Activated T-cell treated with anti-CD3 and anti-CD28 coated beads, Interleukin-2, amount 50 U/mL, for 72 hours (primary cell): ENCODE measurements around the gene TSPAN3. TPM values are rescaled to one million over a fixed set of nuclear protein-coding genes. Genes with fewer than 3 reads are reported as not detected.

Experiments
- ATAC-seq, 2 donors: fragments of 150-1000 bp; cut with Tn5 transposase; replicated peaks in 1 of 2; 2 replicates each; pipeline ENCODE4 v1.10.0; 2021; ENCODE audit warnings: moderate library complexity in 2 of 2, mild to moderate bottlenecking in 1 of 2
- DNase-seq, 2 donors: peaks; one replicate each; pipeline ENCODE4 v3.0.0; 2021 to 2022; ENCODE audit warnings: mixed read lengths in 1 of 2
- H3K27ac Mint-ChIP-seq: one replicate; pipeline ENCODE4 v1.8.0; 2022; ENCODE audit warnings: mild to moderate bottlenecking, moderate library complexity, mixed read lengths
- H3K27me3 Mint-ChIP-seq: one replicate; pipeline ENCODE4 v1.8.0; 2022; ENCODE audit warnings: low read depth, mixed read lengths
- H3K36me3 Mint-ChIP-seq, 2 donors: one replicate each; pipeline ENCODE4 v1.8.0; 2022; ENCODE audit warnings: mixed read lengths in 2 of 2, mild to moderate bottlenecking in 1 of 2; ENCODE audit not compliant: insufficient read depth in 2 of 2
- H3K4me1 Mint-ChIP-seq: one replicate; pipeline ENCODE4 v1.8.0; 2022; ENCODE audit warnings: low read depth, mixed read lengths
- H3K4me3 Mint-ChIP-seq, 2 donors: one replicate each; pipeline ENCODE4 v1.8.0; 2022; ENCODE audit warnings: mild to moderate bottlenecking in 2 of 2, mixed read lengths in 2 of 2, moderate library complexity in 2 of 2
- H3K9me3 Mint-ChIP-seq, 2 donors: one replicate each; pipeline ENCODE4 v1.8.0; 2022; ENCODE audit warnings: mixed read lengths in 2 of 2
- total RNA-seq, 2 donors: library from RNA; stranded (reverse); gene quantifications; one replicate each; pipeline ENCODE4 v1.2.3, GENCODE V29; 2022

The TSPAN3 gene
- total RNA-seq, 2 donors from 2014 or later = 30.4 to 36.4 TPM

GRCh38 chr15:77018796-77019505, 52.0 kb downstream of the TSPAN3 start:
- peaks cover 3 to 16% of the 10 kb centered on the region in 2 donors for H3K36me3 Mint-ChIP-seq
- no peak for DNase-seq
- H3K9me3 Mint-ChIP-seq = no peaks in the 10 kb centered on the region
- H3K27ac Mint-ChIP-seq = peak overlapping the region; percentile 96
- H3K27me3 Mint-ChIP-seq = no peaks in the 10 kb centered on the region
- H3K4me3 Mint-ChIP-seq = peak overlapping the region; percentile 70 to 81
- H3K4me1 Mint-ChIP-seq = peaks cover 94% of the 10 kb centered on the region
- no peak for ATAC-seq

- no peaks in the 10 kb centered on the region for H3K9me3 Mint-ChIP-seq
- H3K27me3 Mint-ChIP-seq = no peaks in the 10 kb centered on the region
- peak overlapping the region; percentile 11 to 70 for H3K4me3 Mint-ChIP-seq
- DNase-seq = no peak
- peaks cover 3 to 11% of the 10 kb centered on the region in 2 donors for H3K36me3 Mint-ChIP-seq
- peaks cover 94% of the 10 kb centered on the region for H3K4me1 Mint-ChIP-seq
- peak overlapping the region; percentile 96 for H3K27ac Mint-ChIP-seq
- no peak for ATAC-seq
Observed at GRCh38 chr15:77017761-77018720, 52.9 kb downstream of the TSPAN3 start.

DNA sequence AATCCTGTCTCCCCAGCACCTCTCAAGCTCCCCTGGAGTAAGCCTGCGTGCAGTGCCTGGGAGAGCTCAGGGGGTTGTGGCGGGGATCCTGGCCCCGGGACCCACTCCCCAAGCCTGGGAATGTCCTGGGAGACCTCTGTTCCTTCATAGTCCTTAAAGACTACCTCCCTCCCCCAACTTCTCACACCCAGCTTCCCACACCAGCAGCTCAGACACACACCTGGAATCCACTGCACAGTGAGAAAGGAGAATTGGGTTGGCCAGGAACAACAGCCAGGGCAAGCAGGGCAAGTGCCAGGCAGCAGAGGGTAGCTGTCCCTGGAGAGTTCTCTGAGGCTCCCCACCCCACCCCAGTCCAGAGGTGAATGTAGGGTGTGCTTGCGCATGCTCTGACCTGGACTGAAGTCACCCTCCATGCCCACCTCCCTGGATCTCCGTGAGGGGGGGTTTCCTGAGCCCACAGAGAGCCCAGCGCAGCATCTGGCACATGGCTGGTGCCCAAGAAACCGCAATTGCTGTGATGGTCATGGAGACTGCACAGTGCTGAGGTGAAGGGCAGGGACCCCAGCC, 53.7 kb downstream of the TSPAN3 start:
- peaks cover 94% of the 10 kb centered on the region for H3K4me1 Mint-ChIP-seq
- H3K9me3 Mint-ChIP-seq = no peaks in the 10 kb centered on the region
- peak overlapping the region; percentile 40 for H3K27ac Mint-ChIP-seq
- H3K27me3 Mint-ChIP-seq = no peaks in the 10 kb centered on the region
- H3K36me3 Mint-ChIP-seq = peaks cover 1 to 9% of the 10 kb centered on the region in 2 donors
- DNase-seq (no peak), ATAC-seq (no peak)
- no peak overlapping the region for H3K4me3 Mint-ChIP-seq

GRCh38 chr15:77016321-77016695, 54.6 kb downstream of the TSPAN3 start:
- DNase-seq (no peak), ATAC-seq (no peak)
- Mint-ChIP-seq H3K27me3 (no peaks in the 10 kb centered on the region), H3K4me1 (peaks cover 92% of the 10 kb centered on the region), H3K4me3 (no peak overlapping the region), H3K27ac (no peak overlapping the region), H3K9me3 (no peaks in the 10 kb centered on the region), H3K36me3 (peaks cover 3 to 6% of the 10 kb centered on the region in 2 donors)

- peak overlapping the region; percentile 79 to 85 for H3K4me3 Mint-ChIP-seq
- no peaks in the 10 kb centered on the region for H3K27me3 Mint-ChIP-seq
- H3K36me3 Mint-ChIP-seq = peaks cover 3 to 6% of the 10 kb centered on the region in 2 donors
- H3K9me3 Mint-ChIP-seq = no peaks in the 10 kb centered on the region
- H3K27ac Mint-ChIP-seq = peak overlapping the region; percentile 44
- peaks cover 92% of the 10 kb centered on the region for H3K4me1 Mint-ChIP-seq
- ATAC-seq = no peak
- DNase-seq = no peak
Observed at GRCh38 chr15:77015646-77016320, 55.1 kb downstream of the TSPAN3 start.

DNA sequence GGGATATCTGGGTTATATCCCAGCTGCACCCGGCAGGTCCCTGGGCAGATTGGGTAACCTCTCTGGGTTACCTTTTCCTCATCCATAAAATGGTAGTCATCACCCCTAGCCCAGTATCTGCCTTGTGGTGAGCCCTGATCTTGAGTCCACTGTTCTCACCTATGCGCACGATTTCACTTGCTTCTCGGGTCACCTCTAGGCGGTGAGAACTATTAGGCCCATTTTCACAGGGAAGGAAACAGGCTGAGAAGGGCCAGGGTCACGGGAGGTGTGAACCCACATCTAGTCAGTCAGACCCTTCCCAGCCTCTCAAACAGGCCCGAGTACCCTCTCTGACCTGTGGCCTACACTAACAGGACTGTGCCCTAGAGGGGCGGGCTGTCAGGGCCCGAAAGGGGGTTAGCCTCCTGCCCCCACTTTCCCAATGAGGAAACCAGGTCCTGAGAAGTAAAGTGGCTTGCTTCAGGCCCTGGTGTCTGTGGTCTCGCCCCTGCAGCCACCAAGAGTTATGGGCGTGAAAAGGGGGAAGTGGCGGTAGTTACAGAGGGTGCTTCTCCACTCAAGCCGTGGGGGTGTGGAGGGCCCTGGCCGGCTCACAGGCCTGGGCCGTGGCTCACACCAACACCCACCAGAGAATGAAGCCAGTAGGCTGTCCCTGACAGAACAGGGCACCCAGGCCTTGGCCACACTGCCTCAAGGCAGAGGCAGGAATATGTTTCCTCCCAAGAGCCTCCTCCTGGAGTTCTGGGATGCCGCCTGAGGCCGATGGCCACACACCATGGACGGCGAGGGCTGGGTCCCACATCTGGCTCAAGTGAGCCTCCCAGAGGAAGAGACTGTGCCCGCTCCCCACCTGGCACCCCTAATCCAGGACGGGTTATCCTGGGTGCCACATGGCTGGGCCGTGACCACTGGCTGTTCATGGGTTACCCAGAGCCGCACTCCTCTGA, 56.5 kb downstream of the TSPAN3 start:
- Mint-ChIP-seq H3K4me1 (peaks cover 92% of the 10 kb centered on the region), H3K9me3 (no peaks in the 10 kb centered on the region), H3K27ac (peak overlapping the region; percentile 95), H3K4me3 (peak overlapping the region; percentile 79 to 85), H3K36me3 (peaks cover 5 to 7% of the 10 kb centered on the region in 2 donors), H3K27me3 (no peaks in the 10 kb centered on the region)
- peak; percentile 29 to 32 for ATAC-seq
- peak; percentile 40 to 43 for DNase-seq

- H3K4me1 Mint-ChIP-seq = peaks cover 92% of the 10 kb centered on the region
- H3K36me3 Mint-ChIP-seq = peaks cover 5 to 7% of the 10 kb centered on the region in 2 donors
- H3K9me3 Mint-ChIP-seq = no peaks in the 10 kb centered on the region
- peak; percentile 86 to 91 for DNase-seq
- peak; percentile 88 to 91 for ATAC-seq
- H3K27me3 Mint-ChIP-seq = no peaks in the 10 kb centered on the region
- peak overlapping the region; percentile 95 for H3K27ac Mint-ChIP-seq
- peak overlapping the region; percentile 79 to 85 for H3K4me3 Mint-ChIP-seq
Observed at GRCh38 chr15:77013776-77014131, 57.2 kb downstream of the TSPAN3 start.

GRCh38 chr15:77012868-77013267, 58.0 kb downstream of the TSPAN3 start:
- no peaks in the 10 kb centered on the region for H3K9me3 Mint-ChIP-seq
- H3K4me3 Mint-ChIP-seq = peak overlapping the region; percentile 79 to 85
- ATAC-seq (peak; percentile 44 to 50), DNase-seq (peak; percentile 46 to 54)
- H3K4me1 Mint-ChIP-seq = peaks cover 85% of the 10 kb centered on the region
- H3K36me3 Mint-ChIP-seq = peaks cover 5 to 7% of the 10 kb centered on the region in 2 donors
- no peaks in the 10 kb centered on the region for H3K27me3 Mint-ChIP-seq
- peak overlapping the region; percentile 95 for H3K27ac Mint-ChIP-seq

DNA sequence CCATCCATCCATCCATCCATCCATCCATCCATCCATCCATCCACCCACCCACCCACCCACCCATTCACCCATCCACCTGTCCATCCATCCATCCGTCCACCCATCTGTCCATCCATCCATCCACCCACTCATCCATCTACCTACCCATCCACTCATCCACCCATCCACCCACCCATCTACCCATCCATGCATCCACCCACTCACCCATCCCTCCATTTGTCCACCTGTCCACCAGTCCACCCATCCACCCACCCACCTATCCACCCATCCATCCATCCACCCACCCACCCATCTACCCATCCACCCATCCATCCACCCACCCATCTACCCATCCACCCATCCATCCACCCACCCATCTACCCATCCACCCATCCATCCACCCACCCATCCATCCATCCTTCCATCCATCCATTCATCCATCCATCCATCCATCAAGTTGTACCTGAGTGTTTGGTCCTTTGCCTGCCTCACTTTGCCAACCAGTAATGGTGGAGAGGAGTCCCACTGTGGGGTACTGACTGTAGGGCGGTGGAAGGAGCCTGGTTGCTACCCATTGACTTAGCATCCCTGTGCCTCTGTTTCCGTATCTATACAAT, 58.7 kb downstream of the TSPAN3 start:
- peak overlapping the region; percentile 79 to 85 for H3K4me3 Mint-ChIP-seq
- no peaks in the 10 kb centered on the region for H3K9me3 Mint-ChIP-seq
- no peak for DNase-seq
- peaks cover 5 to 7% of the 10 kb centered on the region in 2 donors for H3K36me3 Mint-ChIP-seq
- ATAC-seq = no peak
- no peaks in the 10 kb centered on the region for H3K27me3 Mint-ChIP-seq
- peak overlapping the region; percentile 95 for H3K27ac Mint-ChIP-seq
- peaks cover 79% of the 10 kb centered on the region for H3K4me1 Mint-ChIP-seq

- peaks cover 5 to 11% of the 10 kb centered on the region in 2 donors for H3K36me3 Mint-ChIP-seq
- H3K27ac Mint-ChIP-seq = peak overlapping the region; percentile 89
- DNase-seq (no peak), ATAC-seq (no peak)
- peaks cover 83% of the 10 kb centered on the region for H3K4me1 Mint-ChIP-seq
- no peaks in the 10 kb centered on the region for H3K9me3 Mint-ChIP-seq
- H3K27me3 Mint-ChIP-seq = no peaks in the 10 kb centered on the region
- H3K4me3 Mint-ChIP-seq = peak overlapping the region; percentile 36 to 39
Observed at GRCh38 chr15:77010857-77011256, 60.1 kb downstream of the TSPAN3 start.

DNA sequence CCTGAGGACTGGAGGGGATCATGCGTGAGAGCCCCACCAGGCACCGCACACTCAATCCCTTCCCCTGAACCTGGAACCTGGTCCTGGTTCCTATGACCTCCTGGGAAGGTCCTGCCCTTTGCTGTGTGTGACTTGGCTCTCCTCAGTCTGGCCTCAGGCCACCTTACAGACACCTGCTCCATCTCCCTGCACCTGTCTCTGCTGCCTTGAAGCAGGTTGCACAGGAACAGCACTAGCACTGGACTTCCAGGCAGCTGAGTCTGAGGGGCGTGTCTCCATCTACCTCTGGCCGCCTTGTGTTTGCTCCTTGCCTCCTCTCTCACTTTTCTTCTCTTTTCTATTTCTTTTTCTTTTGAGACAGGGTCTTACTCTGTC, 60.6 kb downstream of the TSPAN3 start:
- peak overlapping the region; percentile 10 to 36 for H3K4me3 Mint-ChIP-seq
- no peak for ATAC-seq
- no peaks in the 10 kb centered on the region for H3K9me3 Mint-ChIP-seq
- H3K27ac Mint-ChIP-seq = peak overlapping the region; percentile 89
- H3K27me3 Mint-ChIP-seq = no peaks in the 10 kb centered on the region
- peaks cover 7 to 11% of the 10 kb centered on the region in 2 donors for H3K36me3 Mint-ChIP-seq
- peaks cover 83% of the 10 kb centered on the region for H3K4me1 Mint-ChIP-seq
- DNase-seq = no peak
